Endothelial cell (in vitro differentiated cells): ENCODE results near the gene IQGAP2. TPM values are rescaled to one million over a fixed set of nuclear protein-coding genes. Genes with fewer than 3 reads are reported as not detected.
"Not testable (repeated sequence)": the region's sequence is repeated elsewhere in the genome, so short reads cannot be mapped to it uniquely, and the experiment has no call there.

ENCODE experiments used
- DNase-seq: peaks from one replicate; pipeline ENCODE4 v3.0.0; 2021; ENCODE audit warnings: low spot score
- H3K27ac Mint-ChIP-seq: one replicate; pipeline ENCODE4 v1.8.0; 2021; ENCODE audit warnings: mixed read lengths, inconsistent platforms; ENCODE audit not compliant: unreplicated experiment
- H3K27me3 Mint-ChIP-seq: one replicate; pipeline ENCODE4 v1.8.0; 2021; ENCODE audit warnings: mild to moderate bottlenecking, moderate library complexity, mixed read lengths, inconsistent platforms; ENCODE audit not compliant: unreplicated experiment
- H3K36me3 Mint-ChIP-seq: one replicate; pipeline ENCODE4 v1.8.0; 2021; ENCODE audit warnings: mild to moderate bottlenecking, low read depth, mixed read lengths, inconsistent platforms; ENCODE audit not compliant: unreplicated experiment
- H3K4me1 Mint-ChIP-seq: one replicate; pipeline ENCODE4 v1.8.0; 2021; ENCODE audit warnings: mild to moderate bottlenecking, mixed read lengths, inconsistent platforms; ENCODE audit not compliant: unreplicated experiment
- H3K4me3 Mint-ChIP-seq: one replicate; pipeline ENCODE4 v1.8.0; 2021; ENCODE audit warnings: mild to moderate bottlenecking, mixed read lengths, inconsistent platforms; ENCODE audit not compliant: unreplicated experiment
- H3K9me3 Mint-ChIP-seq: one replicate; pipeline ENCODE4 v1.8.0; 2021; ENCODE audit warnings: mixed read lengths, inconsistent platforms; ENCODE audit not compliant: unreplicated experiment
- total RNA-seq: library from RNA; stranded (reverse); fragmentation: NEBNext Ultra II Directional; extraction: Animal tissue kit (Norgen Biotek cat#: 25700); gene quantifications from one replicate; pipeline ENCODE4 v1.2.1, GENCODE V29; 2021; ENCODE audit not compliant: unreplicated experiment
- TF ChIP-seq, protein P1 (sequence below): fragments of 200-600 bp; sonication (generic); IDR thresholded peaks from one replicate; pipeline ENCODE4 v1.5.0; 2021; ENCODE audit warnings: antibody characterized with exemption; ENCODE audit not compliant: unreplicated experiment

Gene IQGAP2
- total RNA-seq, 1 donor from 2014 or later = 43.4 TPM

DNA sequence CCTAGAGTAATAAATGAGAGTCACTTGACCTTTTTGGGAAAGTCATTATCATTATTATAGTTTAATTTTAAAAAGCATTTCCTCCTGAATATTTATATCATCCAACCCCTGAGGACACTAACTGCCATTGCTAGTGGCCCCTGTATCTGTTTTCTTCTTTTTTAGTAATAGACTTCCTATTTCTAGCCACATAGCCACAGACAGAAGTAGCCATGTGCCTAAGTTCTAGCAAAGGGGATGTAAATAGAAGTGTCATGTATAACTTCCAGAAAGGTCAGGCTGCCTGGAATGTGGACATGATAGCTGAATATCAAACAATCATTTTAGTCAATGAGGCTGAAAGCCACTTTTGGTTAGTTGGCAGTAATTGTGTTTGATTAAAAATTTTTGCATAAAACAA is 37.5 kb upstream of the IQGAP2 start:
- H3K4me1 Mint-ChIP-seq = peaks cover 13% of the 10 kb centered on the region
- no peak overlapping the region for H3K27ac Mint-ChIP-seq
- no peak for DNase-seq
- H3K9me3 Mint-ChIP-seq = no peaks in the 10 kb centered on the region
- no peak overlapping the region for H3K4me3 Mint-ChIP-seq
- H3K36me3 Mint-ChIP-seq = no peaks in the 10 kb centered on the region
- peaks cover 4% of the 10 kb centered on the region for H3K27me3 Mint-ChIP-seq
- TF ChIP-seq, protein P1, sequence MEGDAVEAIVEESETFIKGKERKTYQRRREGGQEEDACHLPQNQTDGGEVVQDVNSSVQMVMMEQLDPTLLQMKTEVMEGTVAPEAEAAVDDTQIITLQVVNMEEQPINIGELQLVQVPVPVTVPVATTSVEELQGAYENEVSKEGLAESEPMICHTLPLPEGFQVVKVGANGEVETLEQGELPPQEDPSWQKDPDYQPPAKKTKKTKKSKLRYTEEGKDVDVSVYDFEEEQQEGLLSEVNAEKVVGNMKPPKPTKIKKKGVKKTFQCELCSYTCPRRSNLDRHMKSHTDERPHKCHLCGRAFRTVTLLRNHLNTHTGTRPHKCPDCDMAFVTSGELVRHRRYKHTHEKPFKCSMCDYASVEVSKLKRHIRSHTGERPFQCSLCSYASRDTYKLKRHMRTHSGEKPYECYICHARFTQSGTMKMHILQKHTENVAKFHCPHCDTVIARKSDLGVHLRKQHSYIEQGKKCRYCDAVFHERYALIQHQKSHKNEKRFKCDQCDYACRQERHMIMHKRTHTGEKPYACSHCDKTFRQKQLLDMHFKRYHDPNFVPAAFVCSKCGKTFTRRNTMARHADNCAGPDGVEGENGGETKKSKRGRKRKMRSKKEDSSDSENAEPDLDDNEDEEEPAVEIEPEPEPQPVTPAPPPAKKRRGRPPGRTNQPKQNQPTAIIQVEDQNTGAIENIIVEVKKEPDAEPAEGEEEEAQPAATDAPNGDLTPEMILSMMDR = no peak

DNA sequence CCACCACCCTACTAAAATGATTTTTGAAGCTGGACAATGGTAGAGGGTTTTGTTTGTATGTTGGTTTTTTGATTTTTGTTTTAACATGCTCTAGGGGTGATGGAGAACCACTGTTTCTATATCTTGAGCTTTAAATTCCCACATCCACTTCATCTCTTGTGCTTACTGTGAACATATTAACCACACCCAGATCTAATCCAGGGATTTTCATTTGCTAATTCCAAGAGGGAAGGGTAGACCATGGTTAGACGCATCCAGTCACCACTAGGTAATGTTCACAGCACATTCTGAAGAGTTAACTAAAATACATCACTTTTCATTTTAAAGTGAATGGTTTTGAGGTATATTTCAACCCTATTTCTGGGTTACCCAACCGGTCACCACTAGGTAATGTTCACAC is 36.5 kb upstream of the IQGAP2 start:
- Mint-ChIP-seq H3K4me1 (peaks cover 13% of the 10 kb centered on the region), H3K4me3 (no peak overlapping the region), H3K27me3 (no peaks in the 10 kb centered on the region), H3K27ac (no peak overlapping the region), H3K36me3 (no peaks in the 10 kb centered on the region), H3K9me3 (no peaks in the 10 kb centered on the region)
- TF ChIP-seq, protein P1 = no peak
- no peak for DNase-seq

DNA sequence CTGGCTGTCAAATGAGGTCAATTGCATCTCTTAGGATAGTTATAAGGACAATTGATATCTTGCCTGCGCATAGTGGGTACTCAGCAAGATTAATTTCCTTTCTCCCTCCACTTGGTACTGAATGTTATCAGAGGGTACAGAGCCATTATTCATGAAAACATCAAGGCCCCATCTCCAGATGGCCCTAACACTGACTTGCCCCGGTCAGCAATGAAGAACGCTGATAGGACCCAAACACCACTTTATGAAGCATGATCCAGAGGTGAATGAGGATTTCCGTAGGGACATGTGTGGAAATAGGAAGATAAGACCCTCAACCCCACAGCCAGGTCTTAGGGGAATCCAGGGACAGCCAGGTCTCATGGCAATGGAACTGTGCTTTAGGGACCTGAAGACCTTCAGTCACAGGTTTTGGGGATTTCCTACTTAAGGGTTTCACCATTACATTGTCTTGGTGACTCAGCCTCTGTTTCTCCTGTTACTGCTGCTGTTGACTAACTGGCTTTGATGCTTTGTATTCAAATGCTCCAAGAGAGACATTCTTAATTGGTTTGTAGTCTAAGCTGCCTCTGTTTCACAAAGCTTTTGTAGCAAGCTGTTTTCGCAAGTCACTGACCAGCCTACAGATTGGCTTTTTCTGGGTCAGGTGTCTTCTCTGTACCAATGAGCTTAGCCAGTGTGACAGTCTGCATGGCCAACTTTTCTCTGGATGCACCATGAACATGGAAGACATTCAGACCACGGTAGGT is 35.3 kb upstream of the IQGAP2 start:
- H3K4me3 Mint-ChIP-seq = no peak overlapping the region
- DNase-seq = no peak
- TF ChIP-seq, protein P1 = no peak
- peaks cover 18% of the 10 kb centered on the region for H3K4me1 Mint-ChIP-seq
- no peak overlapping the region for H3K27ac Mint-ChIP-seq
- H3K9me3 Mint-ChIP-seq = no peaks in the 10 kb centered on the region
- H3K27me3 Mint-ChIP-seq = no peaks in the 10 kb centered on the region
- no peaks in the 10 kb centered on the region for H3K36me3 Mint-ChIP-seq

DNA sequence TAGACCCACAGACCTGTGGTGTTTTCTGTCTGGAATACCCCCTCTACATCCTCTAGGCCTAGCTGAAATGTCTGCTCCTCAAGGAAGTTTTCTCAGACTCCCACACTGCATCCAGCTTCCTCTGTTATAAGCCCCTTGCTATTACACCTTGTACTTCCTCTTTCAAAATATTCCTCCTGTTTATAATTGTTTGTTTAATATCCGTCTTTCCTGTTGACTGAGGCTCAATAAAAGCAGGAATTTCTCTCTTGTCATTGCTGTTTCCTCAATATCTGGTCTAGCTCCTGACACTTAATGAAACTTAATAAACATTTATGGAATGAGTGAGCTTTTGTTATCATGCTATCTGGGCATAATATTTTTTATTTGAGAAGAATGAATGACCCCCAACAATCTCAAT is 34.1 kb upstream of the IQGAP2 start:
- peaks cover 20% of the 10 kb centered on the region for H3K4me1 Mint-ChIP-seq
- no peaks in the 10 kb centered on the region for H3K36me3 Mint-ChIP-seq
- H3K4me3 Mint-ChIP-seq = no peak overlapping the region
- TF ChIP-seq, protein P1 = no peak
- no peaks in the 10 kb centered on the region for H3K27me3 Mint-ChIP-seq
- no peaks in the 10 kb centered on the region for H3K9me3 Mint-ChIP-seq
- DNase-seq = no peak
- H3K27ac Mint-ChIP-seq = peak overlapping the region; percentile 21

DNA sequence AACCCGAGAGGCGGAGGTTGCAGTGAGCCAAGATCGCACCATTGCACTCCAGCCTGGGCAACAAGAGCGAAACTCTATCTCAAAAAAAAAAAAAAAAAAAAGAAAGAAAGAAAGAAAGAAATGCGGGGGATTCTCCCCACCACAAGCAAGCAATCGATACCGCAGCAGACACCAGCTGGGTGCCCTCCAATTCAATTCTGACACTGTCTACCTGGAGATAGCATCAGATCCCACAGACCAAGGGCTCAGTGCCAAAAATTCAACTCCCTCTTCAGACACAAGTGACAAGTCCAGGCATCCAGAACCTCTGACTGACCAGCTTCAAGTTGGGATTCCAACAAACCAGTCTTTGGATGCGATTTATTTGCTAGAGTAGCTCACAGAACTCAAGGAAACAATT is 33.4 kb upstream of the IQGAP2 start:
- H3K4me1 Mint-ChIP-seq = peaks cover 24% of the 10 kb centered on the region
- not testable (repeated sequence) for H3K4me3 Mint-ChIP-seq, H3K9me3 Mint-ChIP-seq, DNase-seq, H3K27me3 Mint-ChIP-seq, H3K36me3 Mint-ChIP-seq, H3K27ac Mint-ChIP-seq
